ENCODE measurements around the gene ITSN1.
"Not testable (repeated sequence)": the region's sequence is repeated elsewhere in the genome, so short reads cannot be mapped to it uniquely, and the experiment has no call there.

The ITSN1 gene

DNA sequence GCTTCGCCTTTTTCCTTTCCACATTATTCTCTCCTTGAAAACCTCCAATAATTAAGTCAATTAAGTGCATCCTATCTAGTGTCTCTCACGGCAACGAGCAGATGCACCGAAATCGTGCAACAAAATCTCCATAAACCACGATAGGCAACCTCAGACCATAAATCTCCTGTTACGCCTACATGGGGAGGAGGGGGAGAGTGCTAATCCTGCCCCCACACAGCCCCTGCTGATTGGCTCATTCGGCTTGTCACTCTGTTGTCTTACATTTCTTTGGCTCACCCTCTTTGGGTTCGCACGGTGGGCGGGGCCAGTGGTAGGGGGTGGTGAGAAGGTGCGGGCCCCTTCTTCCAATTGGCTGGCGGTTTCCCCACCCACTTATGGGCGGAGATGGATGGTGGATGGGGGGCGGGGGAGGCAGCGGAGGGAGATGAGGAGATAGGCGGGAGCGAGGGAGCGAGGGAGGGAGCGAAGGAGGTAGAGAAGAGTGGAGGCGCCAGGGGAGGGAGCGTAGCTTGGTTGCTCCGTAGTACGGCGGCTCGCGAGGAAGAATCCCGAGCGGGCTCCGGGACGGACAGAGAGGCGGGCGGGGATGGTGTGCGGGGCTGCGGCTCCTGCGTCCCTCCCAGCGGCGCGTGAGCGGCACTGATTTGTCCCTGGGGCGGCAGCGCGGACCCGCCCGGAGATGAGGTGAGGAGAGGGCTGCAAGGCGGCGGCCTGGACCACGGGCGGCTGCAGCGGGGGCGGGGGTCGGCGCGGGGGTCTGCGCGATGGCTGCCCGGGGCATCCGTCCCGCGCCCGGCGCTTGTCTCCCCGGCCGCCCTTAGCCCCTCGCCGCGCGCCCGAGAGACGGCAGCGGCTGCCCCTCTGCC lies at the start of gene ITSN1:
ITSN1 (plus strand) TSS at position 475 of the 869 bp plus-strand sequence. CDS start 76,328 bp downstream, outside the sequence.
- DNase-seq (ENCODE audit: low spot score), result peak; percentile 100

DNA sequence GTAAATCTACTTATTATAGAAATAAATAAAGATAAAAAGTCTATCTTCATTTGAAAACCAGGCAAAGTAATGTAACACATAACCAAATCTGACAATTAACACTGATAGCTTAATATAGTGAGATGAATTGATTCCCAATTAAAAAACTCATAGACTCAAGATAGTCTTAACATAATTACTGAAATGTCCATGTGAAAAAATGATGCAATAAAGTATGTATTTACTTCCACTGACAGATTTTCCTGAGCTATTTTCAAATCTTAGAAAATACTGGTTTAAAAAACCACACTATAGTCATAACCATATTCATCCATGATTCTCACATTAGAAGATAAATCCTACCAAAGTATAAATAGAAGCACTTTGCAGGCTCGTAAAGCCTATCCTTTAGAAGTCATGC lies 44.2 kb upstream of the ITSN1 start:
- no peak for DNase-seq (ENCODE audit: low spot score)

DNA sequence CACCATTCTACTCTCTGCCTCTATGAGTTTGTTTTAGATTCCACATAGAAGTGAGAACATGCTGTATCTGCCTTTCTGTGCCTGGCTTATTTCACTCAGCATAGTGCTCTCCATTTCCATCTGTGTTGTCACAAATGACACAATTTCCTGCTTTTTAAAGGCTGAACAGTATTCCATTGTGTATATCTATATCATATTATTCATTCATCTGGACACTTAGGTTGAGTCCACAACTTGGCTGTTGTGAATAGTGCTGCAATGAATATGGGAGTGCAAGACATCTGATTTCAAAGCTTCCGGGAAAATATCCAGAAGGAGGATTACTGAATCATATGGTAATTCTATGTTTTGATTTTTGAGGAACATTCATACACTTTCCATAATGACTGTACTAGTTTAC lies 33.7 kb upstream of the ITSN1 start:
- DNase-seq (ENCODE audit: low spot score), result no peak

DNA sequence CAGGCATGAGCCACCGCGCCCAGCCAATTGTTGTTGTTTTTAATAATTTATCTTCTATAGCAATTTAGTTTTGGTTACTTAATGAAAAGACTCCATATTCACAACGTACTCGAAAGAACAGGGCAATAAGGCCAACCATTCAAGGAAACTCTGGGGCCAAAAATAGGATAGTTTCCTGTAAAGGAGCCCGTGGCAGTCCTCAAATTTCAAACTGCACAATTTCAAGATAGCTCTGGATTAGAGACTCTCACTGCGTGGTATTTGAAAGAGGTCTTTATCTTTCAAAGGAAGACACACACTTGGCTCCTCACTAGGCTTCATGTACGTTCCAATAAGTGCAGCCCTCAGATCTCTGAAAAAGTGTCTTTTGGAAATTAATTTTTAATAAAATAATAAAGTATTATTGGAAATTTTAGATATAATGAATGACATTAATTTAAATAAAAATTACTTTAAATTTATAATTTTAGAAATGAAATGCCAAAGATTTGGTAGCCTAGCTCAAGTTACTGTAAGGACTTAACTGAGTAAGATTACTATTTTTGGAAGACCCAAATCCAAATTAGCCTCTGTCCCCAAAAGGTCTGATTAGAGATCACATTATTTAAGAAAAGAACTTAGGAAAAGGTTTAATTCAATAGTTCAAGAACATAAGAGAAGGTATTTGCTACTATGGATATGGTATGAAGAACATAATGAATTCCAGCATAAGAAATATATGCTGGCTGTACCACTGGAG lies 31.1 kb upstream of the ITSN1 start:
- DNase-seq (ENCODE audit: low spot score), result no peak

DNA sequence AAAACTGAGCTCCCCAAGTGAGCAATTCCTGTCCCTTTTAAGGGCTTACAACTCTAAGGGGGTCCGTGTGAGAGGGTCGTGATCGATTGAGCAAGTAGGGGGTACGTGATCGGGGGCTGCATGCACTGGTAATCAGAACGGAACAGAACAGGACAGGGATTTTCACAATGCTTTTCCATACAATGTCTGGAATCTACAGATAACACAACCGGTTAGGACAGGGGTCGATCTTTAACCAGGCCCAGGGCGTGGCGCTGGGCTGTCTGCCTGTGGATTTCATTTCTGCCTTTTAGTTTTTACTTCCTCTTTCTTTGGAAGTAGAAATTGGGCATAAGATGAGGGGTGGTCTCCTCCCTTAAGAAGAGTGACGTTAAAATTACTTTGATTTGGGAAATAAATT lies 24.7 kb upstream of the ITSN1 start:
- DNase-seq (ENCODE audit: low spot score), result not testable (repeated sequence)

DNA sequence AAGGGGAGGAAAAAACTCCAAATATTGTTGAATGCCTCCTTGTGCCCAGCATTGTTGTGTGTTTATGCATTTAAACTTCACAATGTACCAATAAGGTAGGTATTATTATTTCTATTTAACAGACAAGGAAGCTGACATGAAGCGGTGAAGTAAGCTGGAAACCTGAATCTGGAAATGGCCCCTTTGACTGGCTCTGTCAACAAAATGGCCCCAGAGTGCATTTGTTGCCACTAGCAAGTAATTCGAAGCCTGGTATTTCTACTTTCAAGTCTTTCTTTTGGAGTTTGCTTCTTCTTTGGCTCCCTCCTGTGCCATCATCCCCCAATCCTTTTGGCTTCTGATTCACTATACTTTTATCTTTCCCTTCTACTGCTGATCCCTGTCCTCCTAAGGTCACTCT lies 23.9 kb upstream of the ITSN1 start:
- DNase-seq (ENCODE audit: low spot score), result no peak

DNA sequence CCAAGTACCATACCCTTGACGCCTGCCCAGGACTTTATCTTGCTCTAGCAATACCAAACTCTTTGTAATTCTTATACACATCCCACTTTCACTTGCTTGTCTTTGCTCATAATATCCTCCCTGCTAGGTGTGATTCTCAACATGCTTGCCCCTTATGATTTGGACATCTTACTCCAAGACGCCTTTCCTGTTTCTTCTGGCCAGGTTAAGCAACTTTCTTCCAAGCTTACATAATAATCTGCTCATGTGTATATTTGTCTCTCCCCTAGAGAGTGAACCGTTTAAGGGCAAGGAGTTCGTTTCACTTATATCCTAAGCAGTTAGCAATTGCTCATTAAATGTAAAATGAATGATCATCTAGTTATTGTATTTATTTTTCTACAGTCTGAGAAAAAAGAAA lies 22.6 kb upstream of the ITSN1 start:
- no peak for DNase-seq (ENCODE audit: low spot score)

DNA sequence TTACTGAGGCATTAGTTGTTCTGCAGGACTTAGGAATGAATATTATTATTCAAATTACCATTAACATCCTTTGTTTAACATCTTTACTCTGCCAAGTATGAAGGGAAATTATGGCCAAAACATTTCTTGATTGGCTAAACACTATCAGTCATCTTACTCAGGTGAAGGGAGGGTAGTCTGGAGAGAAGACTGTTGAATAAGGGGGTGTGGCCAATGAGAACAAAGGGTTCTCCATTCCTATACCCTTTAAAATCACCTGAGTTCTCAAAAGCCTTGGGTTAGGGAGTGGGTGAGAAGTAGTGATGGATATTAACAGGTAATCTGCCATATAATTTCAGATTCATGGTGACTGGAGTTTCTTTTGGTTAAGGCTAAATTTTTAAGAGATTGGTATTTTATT lies 20.0 kb upstream of the ITSN1 start:
- DNase-seq (ENCODE audit: low spot score), result no peak

DNA sequence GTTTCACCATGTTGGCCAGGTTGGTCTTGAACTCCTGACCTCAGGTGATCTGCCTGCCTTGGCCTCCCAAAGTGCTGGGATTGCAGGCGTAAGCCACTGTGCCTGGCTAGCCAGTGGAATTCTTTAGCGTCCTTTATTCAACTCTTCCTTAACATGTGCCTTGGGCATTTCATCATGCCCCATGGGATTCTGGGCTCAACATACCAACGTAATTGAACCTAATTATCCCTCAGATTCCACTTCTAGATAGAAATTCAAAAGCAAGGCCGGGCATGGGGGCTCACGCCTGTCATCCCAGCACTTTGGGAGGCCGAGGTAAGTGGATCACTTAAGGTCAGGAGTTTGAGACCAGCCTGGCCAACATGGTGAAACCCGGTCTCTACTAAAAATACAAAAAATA lies 16.1 kb upstream of the ITSN1 start:
- DNase-seq (ENCODE audit: low spot score), result not testable (repeated sequence)

DNA sequence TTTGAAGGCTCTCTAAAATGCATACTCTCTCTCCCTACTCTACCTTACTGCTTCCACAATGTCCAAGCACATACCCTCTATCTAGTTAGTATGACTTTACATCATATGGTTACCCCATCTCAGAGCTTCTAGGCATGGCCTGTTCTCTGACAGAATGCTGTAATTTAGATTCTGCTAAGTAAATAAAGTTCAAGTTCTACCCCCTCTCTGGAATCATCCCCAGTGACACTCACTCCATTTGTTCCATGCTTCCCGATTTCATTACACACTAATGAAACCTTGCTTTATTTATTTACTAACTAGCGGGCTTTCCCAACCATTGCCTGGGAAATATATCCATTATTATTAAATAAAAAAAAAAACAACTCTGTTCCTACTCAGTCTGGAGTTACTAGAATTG lies 8.0 kb upstream of the ITSN1 start:
- DNase-seq (ENCODE audit: low spot score), result no peak

DNA sequence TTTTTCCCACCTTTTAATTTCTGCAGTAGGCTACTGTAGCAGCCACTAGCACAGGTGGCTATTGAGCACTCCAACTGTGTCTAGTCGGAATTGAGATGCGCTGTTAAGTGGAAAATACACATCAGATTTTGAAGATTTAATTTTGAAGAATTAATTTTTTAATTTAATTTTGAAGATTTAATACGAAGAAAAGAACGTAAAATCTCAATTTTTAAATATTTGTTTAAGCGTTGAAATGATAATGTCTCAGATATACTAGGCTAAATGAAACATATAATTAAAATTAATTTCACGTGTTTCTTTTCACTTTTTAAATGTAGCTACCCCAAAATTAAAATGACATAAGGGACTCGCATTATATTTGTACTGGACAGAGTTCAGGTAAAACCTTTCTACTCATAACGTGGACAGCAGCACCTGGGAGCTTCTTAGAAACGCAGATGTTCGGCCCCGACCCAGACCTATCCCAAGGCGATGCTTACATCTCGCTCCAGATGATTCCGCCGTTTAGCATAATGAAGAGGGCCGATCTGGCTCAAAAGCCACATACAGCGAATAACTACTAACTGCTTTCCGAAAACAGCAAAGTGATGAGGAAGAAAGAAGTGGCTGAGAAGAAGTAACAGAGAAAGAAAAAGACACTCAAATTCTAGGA lies 1.5 kb upstream of the ITSN1 start:
- DNase-seq (ENCODE audit: low spot score), result no peak

DNA sequence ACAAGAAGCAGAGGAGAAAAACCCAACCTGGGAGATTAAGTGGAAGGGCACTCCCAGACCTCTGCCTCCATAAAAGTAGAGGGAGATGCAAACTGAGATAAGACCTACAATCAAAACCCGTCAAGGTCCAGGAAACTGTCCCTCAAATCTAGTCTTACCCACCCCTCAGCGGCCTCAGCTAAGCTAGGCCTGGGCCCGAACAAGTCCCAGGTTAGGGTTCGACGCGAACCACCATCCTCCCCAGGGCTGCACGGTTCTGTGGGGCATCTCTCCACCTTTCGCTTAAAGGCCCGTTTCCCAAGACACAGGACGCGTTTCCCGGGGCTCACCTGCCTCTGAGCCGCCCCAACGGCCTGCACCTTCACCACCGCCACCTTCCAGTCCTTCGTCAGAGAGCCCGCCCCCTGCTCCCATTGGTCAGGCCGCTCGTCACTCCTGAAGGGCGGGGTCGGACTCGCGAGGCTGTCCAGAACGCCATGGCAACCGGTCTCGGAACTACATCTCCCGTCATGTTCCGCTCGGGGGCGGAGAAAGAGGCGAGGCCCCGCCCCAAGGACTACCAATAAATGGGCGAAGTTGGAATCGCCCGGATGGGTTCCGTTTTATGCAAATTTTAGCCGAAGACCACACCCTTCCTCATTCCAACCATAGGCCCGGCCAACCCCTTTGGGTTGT lies 812 bp upstream of the ITSN1 start, which contains the start of gene CRYZL1:
CRYZL1 (minus strand) TSS at position 390 of the 675 bp plus-strand sequence. CDS start 10,190 bp downstream, outside the sequence.
- DNase-seq (ENCODE audit: low spot score), result peak; percentile 100

DNA sequence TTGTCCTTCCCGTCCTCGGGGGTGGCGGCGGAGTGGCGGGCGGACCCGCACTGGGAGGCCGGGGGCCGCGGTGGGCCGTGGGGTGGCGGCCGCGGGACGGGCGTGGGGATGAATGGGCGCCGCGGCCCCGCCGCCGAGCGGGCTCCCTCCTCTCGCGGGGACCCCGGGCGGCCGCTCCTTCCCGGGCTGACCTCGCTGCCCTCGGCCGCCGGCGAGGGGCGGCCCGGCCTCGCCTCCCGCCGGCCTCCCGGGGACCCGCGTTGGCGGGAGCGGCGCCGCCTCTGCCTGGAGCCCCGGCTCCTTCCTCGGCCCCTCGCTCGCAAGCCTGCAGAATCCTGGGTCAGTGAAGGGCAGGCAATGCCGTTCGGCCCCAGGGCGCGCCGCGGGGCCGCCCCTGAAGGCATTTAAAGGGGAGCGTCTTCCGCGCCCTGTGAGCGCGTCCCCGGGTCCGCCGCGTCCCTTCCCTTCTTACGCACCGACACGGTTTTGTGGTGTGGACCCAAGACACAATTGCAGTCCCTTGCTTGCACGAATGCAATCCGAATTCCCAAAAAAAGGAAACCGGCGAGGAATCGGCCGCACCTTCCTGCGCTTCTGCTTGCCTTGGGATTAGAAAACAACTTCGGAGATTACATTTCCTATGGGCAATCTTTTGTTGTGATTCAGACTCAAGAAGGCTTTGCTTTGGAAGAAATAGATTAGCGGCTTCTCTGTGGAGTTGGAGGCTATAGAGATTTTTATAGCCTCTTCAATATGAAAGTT lies 776 bp downstream of the ITSN1 start:
- DNase-seq (ENCODE audit: low spot score), result peak; percentile 45

DNA sequence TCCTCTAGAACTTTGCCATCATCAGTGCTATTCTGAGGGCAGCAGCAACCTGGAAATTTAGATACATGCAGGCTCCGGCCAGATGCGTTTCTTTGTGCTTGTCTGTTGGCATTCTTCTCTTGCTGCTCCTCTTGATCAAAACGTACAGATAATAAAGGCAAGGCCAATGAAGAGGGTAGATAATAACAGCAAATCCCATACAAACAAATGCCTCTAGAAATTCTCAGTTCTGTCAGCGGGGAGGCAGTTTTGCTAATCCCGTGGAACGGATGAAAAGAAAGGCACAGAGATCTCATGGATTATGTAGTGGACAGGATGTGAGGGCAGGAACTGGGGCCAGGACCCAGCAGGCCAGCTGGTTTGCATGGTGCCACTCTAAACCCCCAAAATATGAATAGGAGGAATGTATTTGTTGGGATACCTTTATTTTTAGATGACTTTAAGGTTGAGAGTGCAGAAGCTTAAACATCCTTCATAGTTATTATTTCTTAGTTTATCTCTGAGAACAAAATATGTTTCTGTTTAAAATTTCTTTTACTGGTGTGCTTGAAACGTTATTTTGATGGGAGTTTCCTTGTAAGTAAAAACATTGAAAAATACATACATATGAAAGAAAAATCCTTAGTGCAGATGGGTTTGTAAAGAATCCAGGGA lies 1.5 kb downstream of the ITSN1 start:
- DNase-seq (ENCODE audit: low spot score), result no peak

DNA sequence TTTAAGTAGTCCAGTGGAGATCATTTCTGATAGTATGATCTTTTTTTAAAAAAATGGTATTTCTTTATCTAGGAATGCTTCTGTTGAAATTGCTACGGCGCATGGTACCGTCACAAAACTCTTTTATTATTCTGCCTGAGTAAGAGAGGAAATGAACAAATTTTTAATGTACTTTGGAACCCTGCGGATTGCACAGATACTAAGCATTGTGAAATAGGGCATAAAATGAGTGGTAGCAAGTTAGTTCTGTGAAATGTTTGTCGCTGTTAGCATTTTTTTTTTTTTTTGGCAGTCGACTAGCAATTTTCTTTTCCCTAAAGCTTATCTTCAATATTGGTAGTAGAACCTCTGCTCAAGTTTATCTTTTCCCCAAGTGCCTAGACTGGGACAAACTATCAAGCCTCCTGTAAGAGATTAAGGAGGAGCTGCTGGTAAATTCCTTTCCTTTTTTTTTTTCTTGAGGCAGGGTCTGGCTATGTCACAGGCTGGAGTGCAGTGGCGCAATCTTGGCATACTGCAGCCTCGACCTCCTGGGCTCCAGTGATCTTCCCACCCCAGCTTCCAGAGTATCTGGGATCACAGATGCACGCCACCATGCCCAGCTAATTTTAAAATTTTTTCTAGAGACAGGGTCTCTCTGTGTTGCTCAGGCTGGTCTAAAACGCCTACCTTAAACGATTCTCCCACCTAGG lies 2.2 kb downstream of the ITSN1 start:
- DNase-seq (ENCODE audit: low spot score), result no peak

DNA sequence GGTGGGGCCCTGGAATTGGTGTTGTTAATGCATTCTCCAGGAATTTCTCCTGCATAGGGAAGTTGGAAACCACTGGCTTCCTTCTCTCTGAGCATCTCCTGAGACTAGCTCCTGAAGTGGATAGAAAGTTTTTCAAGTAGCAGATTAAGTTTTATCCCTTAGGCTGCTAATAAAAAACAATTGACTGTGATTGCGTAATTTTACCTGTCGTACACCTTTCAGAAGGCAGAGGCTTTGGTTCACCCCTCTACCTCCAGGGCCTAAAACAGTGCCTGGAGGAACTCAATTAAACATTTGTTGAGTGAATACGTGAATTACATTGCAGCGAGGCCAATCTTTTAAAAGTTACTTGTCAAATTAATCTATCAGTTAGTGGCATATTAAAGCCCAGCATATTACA lies 3.4 kb downstream of the ITSN1 start:
- DNase-seq (ENCODE audit: low spot score), result no peak

DNA sequence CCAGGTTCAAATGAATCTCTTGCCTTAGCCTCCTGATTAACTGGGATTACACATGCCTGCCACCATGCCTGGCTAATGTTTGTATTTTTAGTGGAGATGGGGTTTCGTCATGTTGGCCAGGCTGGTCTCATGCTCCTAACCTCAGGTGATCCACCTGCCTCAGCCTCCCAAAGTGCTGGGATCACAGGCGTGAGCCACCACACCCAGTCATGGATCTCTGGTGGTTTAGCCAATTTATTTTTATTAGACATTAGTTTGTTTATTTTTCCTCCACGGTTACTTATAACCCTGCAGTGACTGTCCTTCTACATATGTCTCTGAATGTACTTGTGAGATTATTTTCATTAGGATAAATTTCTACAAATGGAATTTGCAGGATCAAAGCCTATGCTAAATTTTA lies 5.3 kb downstream of the ITSN1 start:
- DNase-seq (ENCODE audit: low spot score), result no peak

DNA sequence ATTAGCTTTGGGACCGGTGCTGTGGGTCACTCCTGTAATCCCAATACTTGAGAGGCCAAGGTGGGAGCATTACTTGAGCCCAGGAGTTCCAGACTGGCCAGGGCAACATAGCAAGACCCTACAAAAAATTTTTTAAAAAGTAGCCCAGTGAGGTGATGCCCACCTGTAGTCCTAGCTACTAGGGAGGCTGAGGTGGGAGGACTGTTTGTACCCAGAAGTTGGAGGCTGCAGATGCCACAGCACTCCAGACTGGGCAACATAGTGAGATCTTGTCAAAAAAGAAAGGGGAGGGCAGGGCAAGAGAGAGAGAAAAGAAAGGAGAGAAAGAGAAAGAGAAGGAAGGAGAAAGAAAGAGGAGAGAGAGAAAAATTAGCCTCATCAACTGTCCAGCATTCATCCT lies 6.3 kb downstream of the ITSN1 start:
- no peak for DNase-seq (ENCODE audit: low spot score)

DNA sequence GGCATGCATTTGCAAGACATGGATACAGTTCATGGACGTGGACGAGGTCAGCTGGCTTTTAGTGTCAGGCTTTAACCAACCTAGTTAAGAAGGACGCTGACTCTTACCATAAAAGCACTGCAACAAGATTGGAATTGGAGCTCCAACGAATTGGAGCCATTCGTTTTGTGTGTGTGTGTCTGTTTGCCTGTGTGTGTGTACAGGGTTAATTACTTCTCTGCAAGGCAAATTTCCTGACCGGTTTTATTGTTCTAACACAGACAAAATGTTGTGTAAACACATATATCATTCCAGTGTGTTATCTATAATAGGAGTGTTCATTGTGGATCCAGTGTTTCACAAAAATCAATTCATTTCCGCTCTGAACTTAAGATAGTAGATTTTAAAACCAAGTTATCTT lies 7.9 kb downstream of the ITSN1 start:
- DNase-seq (ENCODE audit: low spot score), result no peak

DNA sequence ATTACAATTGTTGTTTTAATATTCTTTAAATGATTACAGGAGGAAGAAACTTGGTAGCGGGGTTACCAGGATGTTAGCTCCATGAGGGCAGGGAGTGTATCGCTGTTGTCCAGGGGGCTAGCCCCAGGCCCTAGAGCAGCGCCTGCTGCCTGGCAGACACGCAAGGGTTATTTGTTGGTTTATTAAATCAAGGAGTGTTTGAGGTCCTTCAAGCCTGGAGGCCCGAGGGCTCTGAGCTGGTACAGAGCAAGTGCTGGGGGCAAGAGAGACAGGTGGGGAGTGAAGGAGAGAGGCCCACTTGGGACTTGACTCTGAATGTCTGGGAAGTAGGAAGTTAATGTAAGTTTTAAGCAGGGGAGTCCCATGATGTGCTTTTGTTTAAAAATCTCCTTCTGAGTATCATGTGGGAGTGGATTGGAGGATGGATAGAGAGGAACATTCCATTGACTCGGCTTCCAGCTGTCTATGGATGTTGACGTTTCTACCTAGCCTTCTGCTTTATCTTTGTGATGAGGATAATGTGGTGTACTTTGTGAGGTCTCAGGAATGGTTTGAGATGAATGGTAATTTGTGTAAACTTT lies 8.7 kb downstream of the ITSN1 start:
- DNase-seq (ENCODE audit: low spot score), result no peak

Data from SW480 (cell line).